Measurements from ENCODE around the gene INAFM1. TPM values are rescaled to one million over a fixed set of nuclear protein-coding genes. Genes with fewer than 3 reads are reported as not detected.

INAFM1 gene
- total and polyA plus RNA-seq, 9 of the 15 experiments (the other 6 are each of a cell fraction or from before 2014, with no cell fraction given), result 0.71 to 30.9 (median 3.1) TPM

DNA sequence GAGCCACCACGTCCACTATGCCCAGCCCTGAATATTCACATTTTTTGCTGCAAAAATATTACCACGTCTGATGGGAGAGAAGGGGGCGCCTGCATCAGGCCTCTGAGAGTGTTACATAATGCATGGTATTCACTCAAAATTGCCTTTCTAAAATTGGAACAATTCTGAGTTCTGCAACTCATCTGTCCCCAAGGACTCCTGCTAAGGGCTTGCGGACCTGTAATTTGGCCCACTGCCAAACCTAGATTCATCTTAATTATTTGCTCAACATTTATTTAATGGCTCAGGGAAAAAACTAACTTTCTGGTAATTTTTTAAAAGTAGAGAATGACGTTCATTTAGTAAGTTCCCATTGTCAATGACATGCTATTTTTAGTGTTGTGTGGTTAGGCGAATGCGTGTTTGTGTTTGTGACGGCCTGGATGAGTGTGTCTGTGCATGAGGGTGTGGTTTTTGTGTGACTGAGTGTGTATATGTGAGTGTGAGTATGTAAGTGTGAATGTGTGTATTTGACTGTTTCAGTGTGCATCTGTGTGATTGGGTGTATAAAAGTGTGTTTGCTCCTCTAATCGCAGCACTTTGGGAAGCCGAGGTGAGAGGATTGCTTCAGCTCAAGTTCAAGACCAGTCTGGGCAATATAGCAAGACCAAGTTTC lies 8.8 kb downstream of the INAFM1 start:
- TF ChIP-seq NFIC (IDR thresholded peaks at IDR 0.05) (peak; percentile 94), KDM4B (IDR thresholded peaks at IDR 0.05; ENCODE audit: borderline replicate concordance in 2 of 2, low read depth in 1 of 2) (no peak), NFIX (CRISPR knock-in tag; IDR thresholded peaks at IDR 0.05; ENCODE audit: low read depth) (peak; percentile 80), SP2 (IDR thresholded peaks at IDR 0.05; ENCODE audit: extremely low read depth, low read depth, low read length, poor library complexity, severe bottlenecking) (no peak), MAZ (CRISPR knock-in tag; conservative IDR thresholded peaks at IDR 0.05 in 1 of 2, IDR thresholded peaks at IDR 0.05 in 1 of 2) (no peak)
- TF ChIP-seq, protein P1, sequence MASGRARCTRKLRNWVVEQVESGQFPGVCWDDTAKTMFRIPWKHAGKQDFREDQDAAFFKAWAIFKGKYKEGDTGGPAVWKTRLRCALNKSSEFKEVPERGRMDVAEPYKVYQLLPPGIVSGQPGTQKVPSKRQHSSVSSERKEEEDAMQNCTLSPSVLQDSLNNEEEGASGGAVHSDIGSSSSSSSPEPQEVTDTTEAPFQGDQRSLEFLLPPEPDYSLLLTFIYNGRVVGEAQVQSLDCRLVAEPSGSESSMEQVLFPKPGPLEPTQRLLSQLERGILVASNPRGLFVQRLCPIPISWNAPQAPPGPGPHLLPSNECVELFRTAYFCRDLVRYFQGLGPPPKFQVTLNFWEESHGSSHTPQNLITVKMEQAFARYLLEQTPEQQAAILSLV (tag; IDR thresholded peaks at IDR 0.05), result no peak
- ATAC-seq, result no peak
- Histone ChIP-seq H3K36me3 (ENCODE audit: control insufficient read depth, insufficient read depth, low read length) (peaks cover 5% of the 10 kb centered on the region; the same call in 1 of the 3 replicates), H3K9ac (ENCODE audit: insufficient read depth in 1 of 2, low read depth in 2 of 2, low read length in 2 of 2) (no peak overlapping the region), H3K9me3 (replicated peaks; ENCODE audit: control insufficient read depth, insufficient read depth, low read depth, low read length) (no peaks in the 10 kb centered on the region), H3K4me3 (no peak overlapping the region), H3K4me1 (replicated peaks in 1 of 2; ENCODE audit: control insufficient read depth in 2 of 2, insufficient read depth in 2 of 2, low read length in 2 of 2) (peaks cover 1 to 5% of the 10 kb centered on the region in 2 experiments; a peak in 4 of 5 replicates), H3K79me2 (ENCODE audit: control insufficient read depth, insufficient read depth, low read length) (no peaks in the 10 kb centered on the region), H3K27me3 (ENCODE audit: control insufficient read depth in 2 of 2, insufficient read depth in 2 of 2, low read length in 2 of 2) (no peaks in the 10 kb centered on the region), H2AFZ (ENCODE audit: low read depth, low read length) (no peak overlapping the region), H3K27ac (ENCODE audit: extremely low read depth, low read depth, low read length) (no peak overlapping the region), H3K4me2 (ENCODE audit: insufficient read depth, low read length) (no peak overlapping the region; the same call in 1 of the 2 replicates), H4K20me1 (replicated peaks; ENCODE audit: control insufficient read depth, insufficient read depth, low read length) (0 out of 2 replicates have a peak, but pooled peaks cover 4% of the 10 kb centered on the region), H3K9me1 (ENCODE audit: control insufficient read depth, insufficient read depth, low read length) (no peaks in the 10 kb centered on the region)
- no peak for DNase-seq (ENCODE audit: extremely low read depth in 1 of 4, low spot score in 3 of 4)
- 66% methylated on average over 10 of the region's 10 CpGs for WGBS (ENCODE audit: insufficient coverage, low coverage, missing lambda C conversion rate)
- intact Hi-C loops (cut with micrococcal nuclease), result loop anchor here (2.0 to 5.0 kb wide), 2 partner anchors 107 to 144 kb away; no protein-coding TSS in a partner anchor
- ChIA-PET POLR2A (no interaction called here), CTCF (ENCODE audit: low intra/inter-chr PET ratio) (interaction anchor here (0.7 to 1.8 kb wide), 2 partner anchors 108 to 130 kb away, joined by 3 to 8 read pairs; no protein-coding TSS in a partner anchor)
- TSS peak; percentile 26 for BruUV-seq (replicated peaks)
- no peak for FAIRE-seq
- in situ Hi-C loops (cut with MboI), result no loop called here

Measured in K562 (cell line).